ENCODE measurements around the gene EPS8L2. TPM values are rescaled to one million over a fixed set of nuclear protein-coding genes. Genes with fewer than 3 reads are reported as not detected.

EPS8L2 gene
- 100 to 1,000 TPM in 1 of 2 donors, 10 to 100 TPM in 1; 24.4 to 138 TPM for total RNA-seq
- polyA plus RNA-seq = 10 to 100 TPM; 62.2 to 63.2 TPM

DNA sequence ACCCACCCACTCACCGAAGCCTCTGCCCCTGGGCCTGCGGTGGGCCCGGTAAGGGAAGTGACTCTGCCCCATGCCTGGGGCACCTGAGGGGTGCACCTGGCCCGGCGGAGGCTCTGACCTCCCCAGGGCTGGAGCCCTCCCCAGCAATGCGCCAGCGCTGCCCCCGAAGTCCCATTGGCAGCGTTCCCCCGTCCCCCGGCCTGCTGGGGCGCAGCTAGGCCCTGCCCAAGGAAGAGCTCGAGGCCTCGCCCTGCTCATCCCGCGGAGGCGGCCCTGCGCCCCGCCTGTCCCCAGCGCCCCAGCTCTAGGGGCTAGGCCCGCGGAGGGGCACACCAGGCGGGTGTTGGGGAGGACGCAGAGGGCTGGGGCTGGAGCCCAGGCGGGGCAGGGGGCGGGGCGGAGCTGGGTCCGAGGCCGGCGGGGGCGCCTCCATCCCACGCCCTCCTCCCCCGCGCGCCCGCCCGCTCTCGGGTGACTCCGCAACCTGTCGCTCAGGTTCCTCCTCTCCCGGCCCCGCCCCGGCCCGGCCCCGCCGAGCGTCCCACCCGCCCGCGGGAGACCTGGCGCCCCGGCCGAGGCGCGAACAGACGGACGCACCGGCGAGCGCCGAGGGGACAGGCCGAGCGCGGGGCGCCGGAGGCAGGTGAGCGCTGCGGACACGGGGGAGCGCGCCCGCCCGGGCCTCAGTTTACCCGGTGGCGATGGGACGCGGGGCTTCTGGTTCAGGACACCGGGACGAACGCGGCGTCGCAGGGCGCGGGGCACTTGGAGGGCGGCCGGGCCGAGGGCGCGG is at the start of gene EPS8L2:
Gene EPS8L2, plus strand, starts transcription at position 586 of the 793 bp plus-strand sequence. CDS start 3,177 bp downstream, outside the sequence.
- Histone ChIP-seq H3K4me1 (ENCODE audit: control insufficient read depth in 4 of 4, insufficient read depth in 4 of 4, low read length in 3 of 4) (peaks cover 24 to 80% (median 56%) of the 10 kb centered on the region in 4 donors), H3K9ac (ENCODE audit: low read depth in 1 of 2, low read length in 2 of 2) (peak within 1 kb of the TSS; percentile 53 to 63)

DNA sequence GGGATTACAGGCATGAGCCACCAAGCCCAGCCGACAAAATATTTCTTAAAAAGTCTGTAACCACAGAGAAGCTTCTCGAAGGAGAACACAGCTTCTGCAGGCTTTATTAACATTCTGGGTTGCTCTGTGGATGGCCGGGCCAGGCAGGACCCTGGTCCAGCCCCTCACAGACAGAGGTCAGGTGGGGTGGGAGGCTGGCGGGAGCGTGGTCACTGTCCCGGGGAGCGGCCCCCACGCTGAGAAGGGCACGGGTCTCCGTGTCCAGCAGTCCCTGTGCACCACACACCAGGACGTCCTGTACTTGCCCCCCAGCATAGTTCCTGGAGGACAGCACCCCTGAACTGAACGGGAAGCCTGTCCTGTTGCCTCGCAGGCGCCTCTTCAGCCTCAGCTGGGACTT is 49.6 kb upstream of the EPS8L2 start:
- WGBS = 85% methylated on average over 14 of the region's 14 CpGs
- no peak overlapping the region for H3K9ac ChIP-seq (ENCODE audit: low read depth in 1 of 2, low read length in 2 of 2)
- H3K9me3 ChIP-seq (ENCODE audit: control insufficient read depth in 4 of 4, low read length in 3 of 4) = no peaks in the 10 kb centered on the region
- peaks cover 0 to 5% (median 2%) of the 10 kb centered on the region in 4 donors for H3K36me3 ChIP-seq (ENCODE audit: control insufficient read depth in 4 of 4, insufficient read depth in 3 of 4, low read depth in 1 of 4, low read length in 3 of 4)
- DNase-seq (ENCODE audit: low spot score) = no peak
- TF ChIP-seq ATF3 (IDR thresholded peaks at IDR 0.05) (no peak), TAF1 (conservative IDR thresholded peaks at IDR 0.05) (no peak), GABPA (IDR thresholded peaks at IDR 0.05 in 1 of 2, conservative IDR thresholded peaks at IDR 0.05 in 1 of 2) (no peak), HNF4G (IDR thresholded peaks at IDR 0.05) (no peak)
- H3K4me3 ChIP-seq (ENCODE audit: low read depth in 1 of 3, low read length in 3 of 3) = no peak overlapping the region
- no peaks in the 10 kb centered on the region for H3K27me3 ChIP-seq (ENCODE audit: control insufficient read depth in 4 of 4, insufficient read depth in 4 of 4, low read length in 3 of 4)
- H3K27ac ChIP-seq (ENCODE audit: low read depth in 1 of 2, low read length in 2 of 2) = peak overlapping the region in 1 of 2 donors; percentile 63
- peaks cover 13 to 59% (median 50%) of the 10 kb centered on the region in 4 donors for H3K4me1 ChIP-seq (ENCODE audit: control insufficient read depth in 4 of 4, insufficient read depth in 4 of 4, low read length in 3 of 4)

More for the DNA sequence above, at the start of gene EPS8L2:
- no peaks in the 10 kb centered on the region for H3K9me3 ChIP-seq (ENCODE audit: control insufficient read depth in 4 of 4, low read length in 3 of 4)
- H3K4me3 ChIP-seq (ENCODE audit: low read depth in 1 of 3, low read length in 3 of 3) = peak within 1 kb of the TSS; percentile 78 to 94 (median 89)
- H3K27ac ChIP-seq (ENCODE audit: low read depth in 1 of 2, low read length in 2 of 2) = peak within 1 kb of the TSS; percentile 90 to 96
- no peaks in the 10 kb centered on the region for H3K36me3 ChIP-seq (ENCODE audit: control insufficient read depth in 4 of 4, insufficient read depth in 3 of 4, low read depth in 1 of 4, low read length in 3 of 4)
- H3K27me3 ChIP-seq (ENCODE audit: control insufficient read depth in 4 of 4, insufficient read depth in 4 of 4, low read length in 3 of 4) = no peaks in the 10 kb centered on the region
- DNase-seq (ENCODE audit: low spot score) = peak; percentile 66
- no peak for TF ChIP-seq FOXA2 (IDR thresholded peaks at IDR 0.05)
- no peak for TF ChIP-seq NR2F2 (IDR thresholded peaks at IDR 0.05)
- WGBS = 4% methylated on average over 90 of the region's 90 CpGs

GRCh38 chr11:656866-657265 is 49.2 kb upstream of the EPS8L2 start:
- H3K27ac ChIP-seq (ENCODE audit: low read depth in 1 of 2, low read length in 2 of 2) = peak overlapping the region; percentile 51 to 63
- TF ChIP-seq SP1 (IDR thresholded peaks at IDR 0.05) (no peak), GABPA (IDR thresholded peaks at IDR 0.05 in 1 of 2, conservative IDR thresholded peaks at IDR 0.05 in 1 of 2) (no peak), TAF1 (conservative IDR thresholded peaks at IDR 0.05) (no peak), HNF4G (IDR thresholded peaks at IDR 0.05) (no peak)
- H3K4me1 ChIP-seq (ENCODE audit: control insufficient read depth in 4 of 4, insufficient read depth in 4 of 4, low read length in 3 of 4) = peaks cover 13 to 63% (median 52%) of the 10 kb centered on the region in 4 donors
- no peak for DNase-seq (ENCODE audit: low spot score)
- 68% methylated on average over 7 of the region's 7 CpGs for WGBS
- no peak overlapping the region for H3K4me3 ChIP-seq (ENCODE audit: low read depth in 1 of 3, low read length in 3 of 3)
- H3K9me3 ChIP-seq (ENCODE audit: control insufficient read depth in 4 of 4, low read length in 3 of 4) = no peaks in the 10 kb centered on the region
- no peaks in the 10 kb centered on the region for H3K27me3 ChIP-seq (ENCODE audit: control insufficient read depth in 4 of 4, insufficient read depth in 4 of 4, low read length in 3 of 4)
- H3K9ac ChIP-seq (ENCODE audit: low read depth in 1 of 2, low read length in 2 of 2) = no peak overlapping the region
- peaks cover 0 to 5% (median 2%) of the 10 kb centered on the region in 4 donors for H3K36me3 ChIP-seq (ENCODE audit: control insufficient read depth in 4 of 4, insufficient read depth in 3 of 4, low read depth in 1 of 4, low read length in 3 of 4)

DNA sequence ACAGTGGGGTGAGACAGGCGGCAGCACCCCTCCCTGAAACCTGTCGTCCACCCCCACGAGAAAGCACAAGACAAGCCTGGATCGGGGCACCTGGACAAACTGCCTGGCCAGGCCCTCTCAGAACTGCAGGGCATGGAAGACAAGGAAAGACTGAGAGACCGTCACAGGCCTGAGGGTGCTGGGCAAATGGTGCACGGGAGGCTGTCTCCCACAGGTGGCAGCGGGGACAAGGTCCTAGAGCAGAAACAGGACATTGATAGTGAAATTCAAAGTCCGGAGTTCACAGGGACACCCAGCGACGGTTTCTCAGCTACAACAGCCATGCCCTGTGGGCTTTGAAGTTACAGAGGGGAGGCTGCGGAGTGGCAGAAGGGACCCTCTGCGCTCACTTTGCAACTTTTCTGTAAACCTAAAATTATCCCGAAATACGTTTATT is 48.3 kb upstream of the EPS8L2 start:
- Histone ChIP-seq H3K27ac (ENCODE audit: low read depth in 1 of 2, low read length in 2 of 2) (peak overlapping the region; percentile 51 to 63), H3K4me1 (ENCODE audit: control insufficient read depth in 4 of 4, insufficient read depth in 4 of 4, low read length in 3 of 4) (peaks cover 13 to 67% (median 55%) of the 10 kb centered on the region in 4 donors), H3K9me3 (ENCODE audit: control insufficient read depth in 4 of 4, low read length in 3 of 4) (no peaks in the 10 kb centered on the region), H3K9ac (ENCODE audit: low read depth in 1 of 2, low read length in 2 of 2) (no peak overlapping the region), H3K4me3 (ENCODE audit: low read depth in 1 of 3, low read length in 3 of 3) (no peak overlapping the region), H3K36me3 (ENCODE audit: control insufficient read depth in 4 of 4, insufficient read depth in 3 of 4, low read depth in 1 of 4, low read length in 3 of 4) (peaks cover 0 to 5% (median 2%) of the 10 kb centered on the region in 4 donors), H3K27me3 (ENCODE audit: control insufficient read depth in 4 of 4, insufficient read depth in 4 of 4, low read length in 3 of 4) (no peaks in the 10 kb centered on the region)
- WGBS = 35% methylated on average over 14 of the region's 14 CpGs
- no peak for DNase-seq (ENCODE audit: low spot score)
- TF ChIP-seq ATF3 (IDR thresholded peaks at IDR 0.05) = no peak
- TF ChIP-seq SP1 (IDR thresholded peaks at IDR 0.05) = peak; percentile 99
- TF ChIP-seq MAX (IDR thresholded peaks at IDR 0.05) = peak; percentile 84
- peak; percentile 82 for TF ChIP-seq YY1 (IDR thresholded peaks at IDR 0.05)
- TF ChIP-seq, protein P1, sequence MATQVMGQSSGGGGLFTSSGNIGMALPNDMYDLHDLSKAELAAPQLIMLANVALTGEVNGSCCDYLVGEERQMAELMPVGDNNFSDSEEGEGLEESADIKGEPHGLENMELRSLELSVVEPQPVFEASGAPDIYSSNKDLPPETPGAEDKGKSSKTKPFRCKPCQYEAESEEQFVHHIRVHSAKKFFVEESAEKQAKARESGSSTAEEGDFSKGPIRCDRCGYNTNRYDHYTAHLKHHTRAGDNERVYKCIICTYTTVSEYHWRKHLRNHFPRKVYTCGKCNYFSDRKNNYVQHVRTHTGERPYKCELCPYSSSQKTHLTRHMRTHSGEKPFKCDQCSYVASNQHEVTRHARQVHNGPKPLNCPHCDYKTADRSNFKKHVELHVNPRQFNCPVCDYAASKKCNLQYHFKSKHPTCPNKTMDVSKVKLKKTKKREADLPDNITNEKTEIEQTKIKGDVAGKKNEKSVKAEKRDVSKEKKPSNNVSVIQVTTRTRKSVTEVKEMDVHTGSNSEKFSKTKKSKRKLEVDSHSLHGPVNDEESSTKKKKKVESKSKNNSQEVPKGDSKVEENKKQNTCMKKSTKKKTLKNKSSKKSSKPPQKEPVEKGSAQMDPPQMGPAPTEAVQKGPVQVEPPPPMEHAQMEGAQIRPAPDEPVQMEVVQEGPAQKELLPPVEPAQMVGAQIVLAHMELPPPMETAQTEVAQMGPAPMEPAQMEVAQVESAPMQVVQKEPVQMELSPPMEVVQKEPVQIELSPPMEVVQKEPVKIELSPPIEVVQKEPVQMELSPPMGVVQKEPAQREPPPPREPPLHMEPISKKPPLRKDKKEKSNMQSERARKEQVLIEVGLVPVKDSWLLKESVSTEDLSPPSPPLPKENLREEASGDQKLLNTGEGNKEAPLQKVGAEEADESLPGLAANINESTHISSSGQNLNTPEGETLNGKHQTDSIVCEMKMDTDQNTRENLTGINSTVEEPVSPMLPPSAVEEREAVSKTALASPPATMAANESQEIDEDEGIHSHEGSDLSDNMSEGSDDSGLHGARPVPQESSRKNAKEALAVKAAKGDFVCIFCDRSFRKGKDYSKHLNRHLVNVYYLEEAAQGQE (IDR thresholded peaks at IDR 0.05) = peak; percentile 78
- no peak for TF ChIP-seq FOXA1 (IDR thresholded peaks at IDR 0.05)
- peak in 1 of 2 donors; percentile 62 for TF ChIP-seq EGR1 (IDR thresholded peaks at IDR 0.05; ENCODE audit: low read depth in 2 of 2)
- TF ChIP-seq GABPA (IDR thresholded peaks at IDR 0.05 in 1 of 2, conservative IDR thresholded peaks at IDR 0.05 in 1 of 2) = peak in 1 of 2 donors; percentile 39
- TF ChIP-seq CTCF (IDR thresholded peaks at IDR 0.05; ENCODE audit: low read depth, low read length, missing input control) = no peak
- TF ChIP-seq JUND (IDR thresholded peaks at IDR 0.05) = peak; percentile 51 to 62
- TF ChIP-seq NR2F2 (IDR thresholded peaks at IDR 0.05) = peak; percentile 57
- peak; percentile 99 for TF ChIP-seq HNF4A (conservative IDR thresholded peaks at IDR 0.05)
- TF ChIP-seq HNF4G (IDR thresholded peaks at IDR 0.05) = peak; percentile 99
